K562 (cell line): ENCODE measurements around the gene PIK3R5. TPM values are rescaled to one million over a fixed set of nuclear protein-coding genes. Genes with fewer than 3 reads are reported as not detected.

Experiments
- ATAC-seq: fragments of 200-7000 bp; cut with Tn5 transposase; 3 replicates; pipeline ENCODE4 v1.9.1; 2020; ENCODE audit warnings: moderate library complexity
- BruUV-seq: library from RNA; stranded (reverse); fragments of 400-500 nt; replicated peaks from 2 replicates; lab custom pipeline; 2021; lab: Mats Ljungman, UMichigan
- CTCF ChIA-PET: fragments of 300-600 bp; formaldehyde crosslinking; extraction: SDS; loops from one replicate; lab custom pipeline; 2021; ENCODE audit warnings: low intra/inter-chr PET ratio; lab: Yijun Ruan, JAX
- POLR2A ChIA-PET: fragments of 300-600, 350-650 bp; sonication (Branson Sonifier 250); formaldehyde crosslinking; extraction: SDS; loops from one replicate; lab custom pipeline; 2021; ENCODE audit warnings: antibody characterized with exemption, inconsistent platforms; lab: Yijun Ruan, JAX
- DNase-seq, 4 experiments: peaks; one replicate each; pipeline versions ENCODE4 v3.0.0 to v3.0.0-alpha.2; 2011 to 2018; ENCODE audit warnings: low spot score in 3 of 4, mixed read lengths in 3 of 4; ENCODE audit errors: extremely low read depth in 1 of 4
- FAIRE-seq: peaks from 2 replicates; lab custom pipeline; 2011; peaks lifted over from hg19 to GRCh38; lab: Jason Lieb, UNC
- H2AFZ ChIP-seq: 2 replicates; pipeline ENCODE4 v1.6.0; 2011; ENCODE audit warnings: low read depth, low read length, control low read depth, inconsistent platforms
- H3K27ac ChIP-seq: fragments of 200-600 bp; 3 replicates; pipeline ENCODE4 v1.8.0; 2011; ENCODE audit warnings: low read depth, mild to moderate bottlenecking, control low read depth, inconsistent platforms, low read length, moderate library complexity, mixed read lengths; ENCODE audit errors: extremely low read depth
- H3K27me3 ChIP-seq, 2 experiments: fragments of 300-600 bp in 1 of 2; 2 replicates in 1 of 2; 3 replicates in 1 of 2; pipeline versions ENCODE4 v1.6.0 to v1.8.0; 2011; ENCODE audit warnings: inconsistent platforms in 2 of 2, low read length in 2 of 2, mild to moderate bottlenecking in 1 of 2, mixed read lengths in 1 of 2, moderate library complexity in 1 of 2; ENCODE audit not compliant: control insufficient read depth in 2 of 2, insufficient read depth in 2 of 2
- H3K36me3 ChIP-seq: fragments of 300-600 bp; 3 replicates; pipeline ENCODE4 v1.8.0; 2011; ENCODE audit warnings: mild to moderate bottlenecking, low read length, inconsistent platforms; ENCODE audit not compliant: control insufficient read depth, insufficient read depth
- H3K4me1 ChIP-seq, 2 experiments: fragments of 200-600 bp in 1 of 2; replicated peaks in 1 of 2; 2 replicates in 1 of 2; 3 replicates in 1 of 2; pipeline versions ENCODE4 v1.5.1 to v1.8.0; 2011; ENCODE audit warnings: inconsistent platforms in 2 of 2, low read length in 2 of 2, mild to moderate bottlenecking in 1 of 2, mixed read lengths in 1 of 2, moderate library complexity in 1 of 2; ENCODE audit not compliant: control insufficient read depth in 2 of 2, insufficient read depth in 2 of 2
- H3K4me2 ChIP-seq: 2 replicates; pipeline ENCODE4 v1.6.1; 2011; ENCODE audit warnings: low read length, control low read depth, inconsistent platforms, mixed read lengths; ENCODE audit not compliant: insufficient read depth
- H3K4me3 ChIP-seq: fragments of 200-600 bp; sonication (generic), shearing (Covaris generic); 2 replicates; pipeline ENCODE4 v1.5.1; 2016; ENCODE audit warnings: control low read depth, inconsistent platforms
- H3K79me2 ChIP-seq: fragments of 200-600 bp; 3 replicates; pipeline ENCODE4 v1.8.0; 2011; ENCODE audit warnings: low read length, inconsistent platforms; ENCODE audit not compliant: control insufficient read depth, insufficient read depth
- H3K9ac ChIP-seq, 2 experiments: 2 replicates each; pipeline versions ENCODE4 v1.6.0 to v1.6.1; 2011; ENCODE audit warnings: low read depth in 2 of 2, low read length in 2 of 2, control low read depth in 1 of 2, inconsistent platforms in 1 of 2, mild to moderate bottlenecking in 1 of 2, mixed read lengths in 1 of 2; ENCODE audit not compliant: insufficient read depth in 1 of 2
- H3K9me1 ChIP-seq: one replicate; pipeline ENCODE4 v1.6.0; 2011; ENCODE audit warnings: inconsistent platforms, mild to moderate bottlenecking, low read length, moderate library complexity; ENCODE audit not compliant: control insufficient read depth, insufficient read depth
- H3K9me3 ChIP-seq: replicated peaks from 2 replicates; pipeline ENCODE4 v1.5.1; 2011; ENCODE audit warnings: low read depth, low read length, inconsistent platforms; ENCODE audit not compliant: control insufficient read depth, insufficient read depth
- H4K20me1 ChIP-seq: replicated peaks from 2 replicates; pipeline ENCODE4 v1.6.1; 2011; ENCODE audit warnings: low read length, inconsistent platforms, mixed read lengths; ENCODE audit not compliant: control insufficient read depth, insufficient read depth
- ELF1 ChIP-seq: fragments of 200-800 bp; sonication (Bioruptor generic); IDR thresholded peaks from 2 replicates; pipeline ENCODE4 v1.6.1; 2016; ENCODE audit warnings: missing genetic modification characterization, missing compliant biosample characterization
- FOXO4 ChIP-seq: fragments of 450-650 bp; formaldehyde crosslinking; IDR thresholded peaks from 2 replicates; pipeline ENCODE4 v1.4.0; 2020; ENCODE audit warnings: mild to moderate bottlenecking, moderate library complexity
- IFI16 ChIP-seq: fragments of 250-450 bp; sonication (Bioruptor Pico); IDR thresholded peaks from 2 replicates; pipeline ENCODE4 v2.1.2; 2022; ENCODE audit warnings: mild to moderate bottlenecking, inconsistent platforms
- MCM5 ChIP-seq: fragments of 450-650 bp; IDR thresholded peaks from 2 replicates; pipeline ENCODE4 v1.6.1; 2016; ENCODE audit warnings: low read depth
- NR2C2 ChIP-seq, 2 experiments: fragments of 200-800 bp in 1 of 2; sonication (Bioruptor generic) in 1 of 2; sonication (generic) in 1 of 2; formaldehyde crosslinking in 1 of 2; IDR thresholded peaks; 2 replicates each; pipeline versions ENCODE4 v1.6.1 to v1.8.0; 2016 to 2022; ENCODE audit warnings: mild to moderate bottlenecking in 1 of 2, missing compliant biosample characterization in 1 of 2, missing genetic modification characterization in 1 of 2, missing genetic modification reagents in 1 of 2
- NR3C1 ChIP-seq: sonication (generic); formaldehyde crosslinking; IDR thresholded peaks from 2 replicates; pipeline ENCODE4 v1.8.1; 2022; ENCODE audit warnings: missing genetic modification reagents
- PHB2 ChIP-seq: fragments of 450-650 bp; IDR thresholded peaks from 2 replicates; pipeline ENCODE4 v1.6.1; 2017; ENCODE audit warnings: low read depth
- SMAD3 ChIP-seq: fragments of 450-650 bp; formaldehyde crosslinking; conservative IDR thresholded peaks from 2 replicates; pipeline ENCODE4 v1.4.0; 2020; ENCODE audit warnings: mild to moderate bottlenecking
- ZNF146 ChIP-seq: IDR thresholded peaks from one replicate; pipeline ENCODE4 v1.6.1; 2018; ENCODE audit warnings: missing compliant biosample characterization; ENCODE audit not compliant: unreplicated experiment
- WGBS: fragments of 100-300 bp; shearing (Covaris generic); methylation state at CpG from one replicate; pipeline ENCODE4 v1.1.6; 2016; ENCODE audit warnings: low coverage, mixed read lengths; ENCODE audit not compliant: insufficient coverage; ENCODE audit errors: missing lambda C conversion rate; 5-methylcytosine and 5-hydroxymethylcytosine counted together
- in situ Hi-C: fragments of 300-500 bp; cut with MboI; formaldehyde crosslinking; loops from 4 replicates; pipeline ENCODE4 v1.15.0; 2018; ENCODE audit warnings: inconsistent platforms, mixed read lengths
- intact Hi-C: fragments of 100-400 bp; cut with micrococcal nuclease; formaldehyde crosslinking; loops from 2 replicates; pipeline ENCODE4 v1.14.2; 2022
- polyA plus RNA-seq, 8 experiments: library from polyadenylated mRNA; depleted of rRNA in 4 of 8; stranded (reverse) in 5 of 8; unstranded in 3 of 8; fragments of >200 nt; fragmentation: Nextera tagmentation in 2 of 8; fragmentation: Illumina TruSeq in 1 of 8; extraction: Ambion mirVana in 2 of 8; extraction: Trizol in 1 of 8; gene quantifications; 2 replicates each; pipeline versions ENCODE4 v1.2.1 to v1.2.3, GENCODE V29; 2011 to 2014; ENCODE audit warnings: inconsistent platforms in 1 of 8, missing spikeins in 1 of 8
- total RNA-seq, 7 experiments: library from RNA; depleted of rRNA in 6 of 7; stranded (reverse); fragments of >200 nt in 6 of 7; fragmentation: Illumina TruSeq in 2 of 7; extraction: Trizol in 2 of 7; gene quantifications; 2 replicates each; pipeline versions ENCODE4 v1.2.1 to v1.2.3, GENCODE V29; 2011 to 2021; ENCODE audit warnings: low replicate concordance in 1 of 7

PIK3R5 gene
- total and polyA plus RNA-seq, 9 of the 15 experiments (the other 6 are each of a cell fraction or from before 2014, with no cell fraction given), result 0.01 to 0.38 TPM; not detected in 7

- Histone ChIP-seq H3K36me3 (no peaks in the 10 kb centered on the region), H3K9me1 (no peaks in the 10 kb centered on the region), H3K27me3 (peaks cover 0 to 21% of the 10 kb centered on the region in 2 experiments; a peak in 2 of 5 replicates), H2AFZ (no peak overlapping the region), H4K20me1 (no peaks in the 10 kb centered on the region), H3K4me3 (no peak overlapping the region), H3K27ac (no peak overlapping the region), H3K9ac (no peak overlapping the region), H3K4me1 (no peaks in the 10 kb centered on the region), H3K9me3 (no peaks in the 10 kb centered on the region), H3K4me2 (no peak overlapping the region), H3K79me2 (no peaks in the 10 kb centered on the region)
- no peak for FAIRE-seq
- 0% methylated on average over 6 of the region's 7 CpGs for WGBS
- CTCF ChIA-PET, result no interaction called here
- TF ChIP-seq SMAD3 (CRISPR knock-in tag), result no peak
- TF ChIP-seq NR2C2 (CRISPR knock-in tag; IDR thresholded peaks at IDR 0.05), result no peak
- no peak for TF ChIP-seq NR2C2 (tag; IDR thresholded peaks at IDR 0.05)
- TF ChIP-seq IFI16 (CRISPR knock-in tag), result no peak
- no peak for TF ChIP-seq ZNF146 (CRISPR knock-in tag)
- no peak for TF ChIP-seq MCM5
- TF ChIP-seq PHB2, result no peak
- TF ChIP-seq FOXO4, result no peak
- TF ChIP-seq ELF1 (tag), result no peak
- no peak for TF ChIP-seq NR3C1 (CRISPR knock-in tag)
- in situ Hi-C loops (no loop called here), intact Hi-C loops (no loop called here)
- no TSS peak for BruUV-seq
- DNase-seq, result no peak
- no peak for ATAC-seq
- POLR2A ChIA-PET, result no interaction called here
These were observed 40.8 kb upstream of the PIK3R5 start for GRCh38 chr17:9006175-9006767.
